Measurements from ENCODE around the gene WDR1.
"Not testable (repeated sequence)": the region's sequence is repeated elsewhere in the genome, so short reads cannot be mapped to it uniquely, and the experiment has no call there.

Gene WDR1

GRCh38 chr4:10131202-10131601, 14.6 kb upstream of the WDR1 start:
- DNase-seq = no peak

GRCh38 chr4:10130178-10130888, 13.7 kb upstream of the WDR1 start:
- DNase-seq = no peak

- DNase-seq = no peak
Observed at GRCh38 chr4:10129196-10130177, 12.9 kb upstream of the WDR1 start.

GRCh38 chr4:10128761-10129160, 12.2 kb upstream of the WDR1 start:
- no peak for DNase-seq

GRCh38 chr4:10127531-10127930, 10.9 kb upstream of the WDR1 start:
- not testable (repeated sequence) for DNase-seq

GRCh38 chr4:10124167-10124930, 7.8 kb upstream of the WDR1 start:
- DNase-seq = no peak

GRCh38 chr4:10123227-10124101, 6.9 kb upstream of the WDR1 start:
- DNase-seq = no peak

GRCh38 chr4:10122236-10122932, 5.8 kb upstream of the WDR1 start:
- DNase-seq = no peak

GRCh38 chr4:10121568-10122208, 5.1 kb upstream of the WDR1 start:
- no peak for DNase-seq

GRCh38 chr4:10120943-10121567, 4.5 kb upstream of the WDR1 start:
- no peak for DNase-seq

- DNase-seq = no peak
Observed at GRCh38 chr4:10119773-10120172, 3.2 kb upstream of the WDR1 start.

GRCh38 chr4:10119278-10119677, 2.7 kb upstream of the WDR1 start:
- no peak for DNase-seq

- DNase-seq = no peak
Observed at GRCh38 chr4:10118048-10119004, 1.7 kb upstream of the WDR1 start.

- DNase-seq = peak in 1 of 2 experiments; percentile 40
Observed at GRCh38 chr4:10117359-10118047, 904 bp upstream of the WDR1 start.

GRCh38 chr4:10115797-10116568, 616 bp downstream of the WDR1 start:
- peak in 1 of 2 experiments; percentile 51 for DNase-seq

- DNase-seq = peak in 1 of 2 experiments; percentile 14
Observed at GRCh38 chr4:10115271-10115796, 1.3 kb downstream of the WDR1 start.

- DNase-seq = no peak
Observed at GRCh38 chr4:10114607-10115006, 2.0 kb downstream of the WDR1 start.

- DNase-seq = no peak
Observed at GRCh38 chr4:10114147-10114546, 2.5 kb downstream of the WDR1 start.

Data from SW 1271 (cell line).